Tibial nerve (tissue), 4 donors: Measurements from ENCODE around the gene GOLGB1. TPM values are rescaled to one million over a fixed set of nuclear protein-coding genes. Genes with fewer than 3 reads are reported as not detected.

ENCODE experiments used
- DNase-seq, 2 donors: peaks; one replicate each; pipeline ENCODE4 v3.0.0-alpha.2; 2019; ENCODE audit warnings: low spot score in 2 of 2
- H3K27ac ChIP-seq, 4 donors: fragments of 200-600 bp; sonication (generic) in 3 of 4; one replicate each; pipeline ENCODE4 v1.5.1; 2017 to 2019; ENCODE audit warnings: mild to moderate bottlenecking in 1 of 4
- H3K27me3 ChIP-seq, 2 donors: fragments of 200-600 bp; sonication (generic) in 1 of 2; one replicate each; pipeline versions ENCODE4 v1.5.1 to v1.6.0; 2017 to 2019
- H3K36me3 ChIP-seq, 3 donors: fragments of 200-600 bp; sonication (generic); one replicate each; pipeline ENCODE4 v1.5.1; 2018 to 2019
- H3K4me1 ChIP-seq, 4 donors: fragments of 200-600 bp; sonication (generic) in 3 of 4; one replicate each; pipeline ENCODE4 v1.5.1; 2017 to 2019
- H3K4me3 ChIP-seq, 4 donors: fragments of 200-600 bp; sonication (generic) in 3 of 4; one replicate each; pipeline ENCODE4 v1.5.1; 2017 to 2019; ENCODE audit warnings: mild to moderate bottlenecking in 1 of 4, moderate library complexity in 1 of 4
- H3K9me3 ChIP-seq, 4 donors: fragments of 200-600 bp; sonication (generic) in 3 of 4; one replicate each; pipeline ENCODE4 v1.5.1; 2017 to 2019
- CTCF ChIP-seq, 5 experiments: fragments of 200-600 bp in 3 of 5; fragments of 450-650 bp in 2 of 5; sonication (generic) in 3 of 5; IDR thresholded peaks; one replicate each; pipeline ENCODE4 v1.5.1; 2016 to 2019; ENCODE audit warnings: antibody characterized with exemption in 5 of 5, mild to moderate bottlenecking in 3 of 5, moderate library complexity in 2 of 5
- EP300 ChIP-seq, 2 donors: sonication (generic); formaldehyde crosslinking; IDR thresholded peaks; one replicate each; pipeline ENCODE4 v1.6.1; 2017; ENCODE audit warnings: antibody characterized with exemption in 2 of 2, mild to moderate bottlenecking in 1 of 2
- POLR2A ChIP-seq, 2 donors: fragments of 450-650 bp; IDR thresholded peaks; one replicate each; pipeline ENCODE4 v1.6.1; 2017; ENCODE audit warnings: antibody characterized with exemption in 2 of 2, mild to moderate bottlenecking in 2 of 2, moderate library complexity in 2 of 2
- WGBS, 2 donors: methylation state at CpG; one replicate each; pipeline ENCODE4 v1.1.5; 2018; 5-methylcytosine and 5-hydroxymethylcytosine counted together
- total RNA-seq, 4 donors: library from RNA; depleted of rRNA; stranded (reverse); fragments of >200 nt; gene quantifications; one replicate each; pipeline ENCODE4 v1.1.0, GENCODE V29; 2016

Gene GOLGB1
- total RNA-seq, 4 donors from 2014 or later = 54.0 to 70.6 (median 60.1) TPM

- no peaks in the 10 kb centered on the region for H3K9me3 ChIP-seq
- H3K4me1 ChIP-seq = peaks cover 0 to 6% (median 0%) of the 10 kb centered on the region in 4 donors
- DNase-seq = no peak
- H3K4me3 ChIP-seq = no peak overlapping the region
- peaks cover 0 to 99% (median 22%) of the 10 kb centered on the region in 3 donors for H3K36me3 ChIP-seq
- whole genome bisulfite sequencing, 2 donors = 73 to 74% methylated on average over 4 of the region's 4 CpGs
- TF ChIP-seq CTCF (IDR thresholded peaks at IDR 0.05) (no peak), POLR2A (IDR thresholded peaks at IDR 0.05) (no peak), EP300 (IDR thresholded peaks at IDR 0.05) (no peak)
- peak overlapping the region in 1 of 4 donors; percentile 4 for H3K27ac ChIP-seq
- H3K27me3 ChIP-seq = no peaks in the 10 kb centered on the region
Measured at GRCh38 chr3:121667333-121667732, 82.2 kb downstream of the GOLGB1 start.

- Histone ChIP-seq H3K27me3 (no peaks in the 10 kb centered on the region), H3K36me3 (peaks cover 0 to 89% (median 13%) of the 10 kb centered on the region in 3 donors), H3K27ac (no peak overlapping the region), H3K9me3 (no peaks in the 10 kb centered on the region), H3K4me3 (no peak overlapping the region), H3K4me1 (peaks cover 0 to 6% (median 0%) of the 10 kb centered on the region in 4 donors)
- TF ChIP-seq EP300 (IDR thresholded peaks at IDR 0.05) = no peak
- no peak for TF ChIP-seq POLR2A (IDR thresholded peaks at IDR 0.05)
- no peak for TF ChIP-seq CTCF (IDR thresholded peaks at IDR 0.05)
- DNase-seq = no peak
- 77 to 89% methylated on average over 2 of the region's 2 CpGs for WGBS, 2 donors
Measured at GRCh38 chr3:121665488-121665887, 84.1 kb downstream of the GOLGB1 start.

GRCh38 chr3:121663171-121663847 lies 86.2 kb downstream of the GOLGB1 start:
- TF ChIP-seq CTCF (IDR thresholded peaks at IDR 0.05) (no peak), EP300 (IDR thresholded peaks at IDR 0.05) (no peak), POLR2A (IDR thresholded peaks at IDR 0.05) (no peak)
- H3K9me3 ChIP-seq = no peaks in the 10 kb centered on the region
- no peaks in the 10 kb centered on the region for H3K27me3 ChIP-seq
- H3K36me3 ChIP-seq = peaks cover 0 to 67% (median 13%) of the 10 kb centered on the region in 3 donors
- WGBS, 2 donors = 62 to 87% methylated on average over 2 of the region's 2 CpGs
- H3K4me1 ChIP-seq = peaks cover 0 to 10% (median 0%) of the 10 kb centered on the region in 4 donors
- no peak overlapping the region for H3K4me3 ChIP-seq
- DNase-seq = no peak
- H3K27ac ChIP-seq = no peak overlapping the region

- no peak for DNase-seq
- no peak for TF ChIP-seq EP300 (IDR thresholded peaks at IDR 0.05)
- TF ChIP-seq CTCF (IDR thresholded peaks at IDR 0.05) = no peak
- TF ChIP-seq POLR2A (IDR thresholded peaks at IDR 0.05) = no peak
- Histone ChIP-seq H3K27ac (no peak overlapping the region), H3K4me1 (peaks cover 0 to 10% (median 0%) of the 10 kb centered on the region in 4 donors), H3K4me3 (no peak overlapping the region), H3K27me3 (no peaks in the 10 kb centered on the region), H3K36me3 (peaks cover 0 to 62% (median 14%) of the 10 kb centered on the region in 3 donors), H3K9me3 (no peaks in the 10 kb centered on the region)
Measured at GRCh38 chr3:121662742-121663141, 86.8 kb downstream of the GOLGB1 start.

GRCh38 chr3:121661376-121661775 lies 88.2 kb downstream of the GOLGB1 start:
- H3K27ac ChIP-seq = peak overlapping the region in 3 of 4 donors; percentile 41 to 85 (median 65)
- no peak for TF ChIP-seq EP300 (IDR thresholded peaks at IDR 0.05)
- no peak for TF ChIP-seq CTCF (IDR thresholded peaks at IDR 0.05)
- no peak for TF ChIP-seq POLR2A (IDR thresholded peaks at IDR 0.05)
- H3K27me3 ChIP-seq = no peaks in the 10 kb centered on the region
- no peak for DNase-seq
- no peak overlapping the region for H3K4me3 ChIP-seq
- H3K36me3 ChIP-seq = peaks cover 0 to 48% (median 4%) of the 10 kb centered on the region in 3 donors
- WGBS, 2 donors = 85 to 86% methylated on average over 6 of the region's 6 CpGs
- H3K9me3 ChIP-seq = no peaks in the 10 kb centered on the region
- peaks cover 0 to 10% (median 0%) of the 10 kb centered on the region in 4 donors for H3K4me1 ChIP-seq
